ENCODE results near the gene MAJIN.

DNA sequence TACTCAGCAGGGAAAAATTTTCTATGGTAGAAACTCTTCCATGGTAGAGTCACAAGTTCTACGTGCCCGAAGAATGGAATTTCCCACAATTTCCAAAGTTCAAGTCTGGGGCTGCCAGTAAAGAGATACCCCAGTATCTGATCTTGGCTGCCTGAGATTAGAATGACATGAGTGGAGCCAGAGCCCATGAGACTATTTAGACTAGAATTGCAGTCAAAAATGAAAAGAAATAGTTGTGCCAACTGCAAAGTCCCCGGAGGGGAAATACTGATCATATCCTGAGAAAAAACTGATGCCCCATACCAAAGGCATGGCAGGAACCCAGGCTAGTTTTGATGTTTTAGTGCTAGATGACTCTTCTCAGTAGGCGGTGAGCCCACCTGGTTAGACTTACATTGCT lies 11.2 kb downstream of the MAJIN start:
- TF ChIP-seq, protein P1, sequence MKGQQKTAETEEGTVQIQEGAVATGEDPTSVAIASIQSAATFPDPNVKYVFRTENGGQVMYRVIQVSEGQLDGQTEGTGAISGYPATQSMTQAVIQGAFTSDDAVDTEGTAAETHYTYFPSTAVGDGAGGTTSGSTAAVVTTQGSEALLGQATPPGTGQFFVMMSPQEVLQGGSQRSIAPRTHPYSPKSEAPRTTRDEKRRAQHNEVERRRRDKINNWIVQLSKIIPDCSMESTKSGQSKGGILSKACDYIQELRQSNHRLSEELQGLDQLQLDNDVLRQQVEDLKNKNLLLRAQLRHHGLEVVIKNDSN (IDR thresholded peaks at IDR 0.05) = no peak
- TF ChIP-seq, protein P2, sequence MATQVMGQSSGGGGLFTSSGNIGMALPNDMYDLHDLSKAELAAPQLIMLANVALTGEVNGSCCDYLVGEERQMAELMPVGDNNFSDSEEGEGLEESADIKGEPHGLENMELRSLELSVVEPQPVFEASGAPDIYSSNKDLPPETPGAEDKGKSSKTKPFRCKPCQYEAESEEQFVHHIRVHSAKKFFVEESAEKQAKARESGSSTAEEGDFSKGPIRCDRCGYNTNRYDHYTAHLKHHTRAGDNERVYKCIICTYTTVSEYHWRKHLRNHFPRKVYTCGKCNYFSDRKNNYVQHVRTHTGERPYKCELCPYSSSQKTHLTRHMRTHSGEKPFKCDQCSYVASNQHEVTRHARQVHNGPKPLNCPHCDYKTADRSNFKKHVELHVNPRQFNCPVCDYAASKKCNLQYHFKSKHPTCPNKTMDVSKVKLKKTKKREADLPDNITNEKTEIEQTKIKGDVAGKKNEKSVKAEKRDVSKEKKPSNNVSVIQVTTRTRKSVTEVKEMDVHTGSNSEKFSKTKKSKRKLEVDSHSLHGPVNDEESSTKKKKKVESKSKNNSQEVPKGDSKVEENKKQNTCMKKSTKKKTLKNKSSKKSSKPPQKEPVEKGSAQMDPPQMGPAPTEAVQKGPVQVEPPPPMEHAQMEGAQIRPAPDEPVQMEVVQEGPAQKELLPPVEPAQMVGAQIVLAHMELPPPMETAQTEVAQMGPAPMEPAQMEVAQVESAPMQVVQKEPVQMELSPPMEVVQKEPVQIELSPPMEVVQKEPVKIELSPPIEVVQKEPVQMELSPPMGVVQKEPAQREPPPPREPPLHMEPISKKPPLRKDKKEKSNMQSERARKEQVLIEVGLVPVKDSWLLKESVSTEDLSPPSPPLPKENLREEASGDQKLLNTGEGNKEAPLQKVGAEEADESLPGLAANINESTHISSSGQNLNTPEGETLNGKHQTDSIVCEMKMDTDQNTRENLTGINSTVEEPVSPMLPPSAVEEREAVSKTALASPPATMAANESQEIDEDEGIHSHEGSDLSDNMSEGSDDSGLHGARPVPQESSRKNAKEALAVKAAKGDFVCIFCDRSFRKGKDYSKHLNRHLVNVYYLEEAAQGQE (IDR thresholded peaks at IDR 0.05; ENCODE audit: low read depth) = no peak

Measured in Ishikawa (cell line).